HG03139 (cell line): ENCODE results near the gene OPN3.

Experiments
- ATAC-seq: cut with Tn5 transposase; IDR thresholded peaks from one replicate; pipeline ENCODE4 v1.9.1; 2021; ENCODE audit not compliant: unreplicated experiment

OPN3 gene

DNA sequence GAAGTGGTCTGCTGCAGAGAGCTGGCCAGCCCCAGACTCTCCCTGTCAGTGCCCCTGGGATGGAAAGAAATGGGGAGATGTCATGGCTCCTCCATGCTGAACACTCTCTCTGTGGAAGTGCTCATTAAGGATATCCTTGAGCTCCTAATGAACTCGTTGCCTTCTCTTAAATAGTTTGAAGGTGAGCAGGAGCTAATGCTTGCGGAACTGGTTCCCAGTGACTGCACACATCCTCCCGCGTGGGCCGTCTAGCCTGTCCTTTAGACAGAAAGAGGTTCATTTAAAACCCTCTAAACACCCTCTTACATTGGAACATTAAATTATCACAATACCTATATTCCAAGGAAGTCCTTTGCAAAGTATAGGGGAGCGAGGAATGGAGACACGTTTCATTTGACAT, 6.0 kb upstream of the OPN3 start:
- no peak for ATAC-seq

DNA sequence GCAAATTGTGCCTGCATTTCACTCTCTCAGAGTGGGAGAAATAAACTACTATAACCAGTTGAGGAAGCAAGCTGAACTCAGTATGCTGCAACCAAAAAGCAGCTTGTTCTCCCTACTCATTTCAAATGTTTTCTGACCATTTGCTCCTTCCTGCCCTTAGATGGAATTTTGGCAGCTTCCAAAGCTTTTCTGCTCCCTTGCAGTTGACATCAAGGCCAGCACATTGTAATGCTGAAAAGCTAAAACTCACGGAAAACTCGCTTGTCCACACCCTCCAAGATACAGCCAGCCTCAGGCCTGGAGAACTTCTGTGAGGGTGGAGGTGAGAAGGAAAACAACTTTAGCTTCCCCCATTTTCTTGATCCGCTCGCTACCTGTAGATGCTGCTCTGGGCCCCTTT, 5.0 kb upstream of the OPN3 start:
- no peak for ATAC-seq

DNA sequence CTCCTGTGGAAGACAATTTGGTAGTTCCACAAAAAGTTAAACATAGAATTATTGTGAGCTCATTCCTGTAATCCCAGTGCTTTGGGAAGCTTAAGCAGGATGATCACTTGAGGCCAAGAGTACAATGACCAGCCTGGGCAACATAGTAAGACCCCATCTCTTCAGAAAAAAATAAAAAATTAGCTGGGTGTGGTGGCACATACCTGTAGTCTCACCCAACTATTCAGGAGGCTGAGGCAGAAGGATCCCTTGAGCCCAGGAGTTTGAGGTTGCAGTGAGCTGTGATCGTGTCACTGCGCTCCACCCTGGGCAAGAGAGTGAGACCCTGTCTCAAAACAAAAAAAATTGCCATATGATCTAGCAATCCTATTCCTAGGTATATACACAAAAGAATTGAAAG, 4.1 kb upstream of the OPN3 start:
- no peak for ATAC-seq

DNA sequence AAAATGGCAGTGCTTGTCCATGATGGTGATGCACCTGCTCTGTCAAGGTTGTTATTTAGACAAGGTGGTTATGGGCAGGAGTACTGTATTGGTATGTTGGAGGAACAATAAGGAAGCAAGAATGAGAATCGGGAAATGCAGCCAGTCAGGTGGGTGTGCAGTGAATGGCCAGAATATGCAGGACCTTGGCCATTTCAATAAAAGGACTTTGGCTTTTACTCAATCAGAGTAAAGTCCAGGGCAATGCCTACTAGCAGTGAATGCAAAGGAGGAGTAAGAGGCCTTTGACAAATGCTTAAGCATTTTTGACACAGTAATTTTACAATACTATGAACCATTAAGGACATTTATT, 2.4 kb upstream of the OPN3 start:
- no peak for ATAC-seq

DNA sequence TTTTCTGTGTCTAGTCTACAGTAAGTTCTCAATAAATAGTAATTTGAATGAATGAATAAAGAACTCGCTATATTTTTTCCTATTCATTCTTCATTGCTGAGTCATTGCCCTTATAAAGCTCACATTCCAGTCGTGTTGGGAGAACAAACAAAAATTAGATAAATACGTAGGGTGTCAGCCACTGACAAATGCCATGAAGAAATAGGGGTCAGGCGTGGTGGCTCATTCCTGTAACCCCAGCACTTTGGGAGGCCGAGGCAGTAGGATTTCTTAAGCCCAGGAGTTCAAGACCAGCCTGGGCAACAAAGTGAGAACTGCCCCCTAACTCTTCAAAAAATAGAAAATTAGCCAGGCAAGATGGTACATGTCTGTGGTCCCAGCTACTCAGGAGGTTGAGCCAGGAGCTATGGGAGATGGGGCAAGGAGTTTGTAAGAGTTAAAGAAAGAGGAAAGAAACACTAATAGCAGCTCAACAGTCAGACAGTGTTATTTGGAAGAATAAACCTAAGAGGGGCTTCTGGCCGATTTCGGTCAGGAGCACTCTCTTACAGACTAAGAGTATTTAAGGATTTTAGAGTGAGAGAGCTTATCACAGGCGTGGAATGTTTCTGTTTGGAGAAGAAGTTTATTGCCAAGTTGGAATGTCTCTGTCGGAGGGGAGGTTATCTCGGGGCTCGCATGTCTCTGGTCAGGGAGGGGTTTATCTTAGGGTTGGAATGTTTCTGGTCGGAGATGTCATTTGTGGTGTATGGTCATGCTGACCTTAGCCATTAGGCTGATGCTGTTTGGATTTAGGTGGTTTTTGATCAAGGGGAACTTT, 1.8 kb upstream of the OPN3 start:
- ATAC-seq: no peak

DNA sequence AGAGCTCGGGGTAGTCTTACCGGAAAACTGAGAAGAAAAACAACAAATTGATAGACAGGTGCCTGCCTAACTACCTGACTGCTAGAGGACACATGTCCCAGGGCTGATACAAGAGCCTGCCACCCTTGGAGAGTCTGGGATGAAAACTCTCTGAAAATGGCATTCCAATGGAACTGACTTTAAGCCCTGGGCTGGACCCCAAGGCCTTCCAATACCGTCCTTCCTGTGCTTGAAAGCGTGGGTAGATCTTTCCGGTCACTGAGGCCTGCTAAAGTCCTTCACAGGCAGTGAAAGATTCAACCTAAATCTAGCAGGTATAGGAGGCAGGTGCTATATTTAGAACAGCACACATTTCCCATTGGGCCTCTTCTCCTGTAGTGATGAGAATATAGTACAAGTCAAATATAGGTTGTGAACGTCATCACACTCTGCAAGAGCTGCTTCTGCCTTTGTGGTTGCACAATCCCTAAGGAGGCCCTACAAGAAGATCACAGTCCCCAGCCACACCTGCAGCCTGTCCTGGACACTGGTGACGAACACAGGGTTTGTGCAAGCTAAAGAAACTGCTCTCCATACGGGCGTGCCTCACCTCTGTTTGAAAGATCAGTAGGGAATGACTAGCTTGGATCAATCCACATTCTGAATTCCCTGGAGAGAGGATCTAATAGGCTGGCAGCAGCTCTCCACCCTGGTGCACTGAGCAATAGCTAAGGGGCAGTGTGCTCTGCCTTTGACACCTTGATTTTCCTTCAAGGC, 876 bp upstream of the OPN3 start:
- no peak for ATAC-seq

DNA sequence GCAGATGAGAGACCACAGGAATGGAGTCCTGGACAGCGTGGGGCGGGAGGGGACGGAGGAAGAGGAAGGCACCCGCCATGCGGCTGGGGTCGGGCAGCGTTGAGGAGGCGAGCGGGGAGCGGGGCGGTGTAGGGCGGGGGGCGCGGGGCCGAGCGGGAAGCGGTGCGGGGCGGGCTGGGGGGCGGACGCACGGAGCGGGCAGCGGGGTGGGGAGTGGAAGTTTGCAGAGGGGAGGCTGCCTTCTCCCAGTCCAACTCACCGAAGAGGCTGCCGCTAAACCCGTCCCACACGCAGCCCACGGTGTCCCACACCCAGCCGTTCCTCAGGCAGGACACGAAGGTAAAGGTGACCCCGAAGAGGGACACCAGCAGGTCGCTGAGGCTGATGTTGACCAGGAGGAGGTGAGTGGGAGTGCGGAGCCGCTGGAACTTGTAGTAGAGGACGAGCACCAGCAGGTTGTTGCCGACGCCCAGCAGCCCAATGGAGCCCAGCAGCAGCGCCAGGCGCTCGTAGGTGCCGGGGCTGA, 483 bp downstream of the OPN3 start:
- peak; percentile 45 for ATAC-seq

DNA sequence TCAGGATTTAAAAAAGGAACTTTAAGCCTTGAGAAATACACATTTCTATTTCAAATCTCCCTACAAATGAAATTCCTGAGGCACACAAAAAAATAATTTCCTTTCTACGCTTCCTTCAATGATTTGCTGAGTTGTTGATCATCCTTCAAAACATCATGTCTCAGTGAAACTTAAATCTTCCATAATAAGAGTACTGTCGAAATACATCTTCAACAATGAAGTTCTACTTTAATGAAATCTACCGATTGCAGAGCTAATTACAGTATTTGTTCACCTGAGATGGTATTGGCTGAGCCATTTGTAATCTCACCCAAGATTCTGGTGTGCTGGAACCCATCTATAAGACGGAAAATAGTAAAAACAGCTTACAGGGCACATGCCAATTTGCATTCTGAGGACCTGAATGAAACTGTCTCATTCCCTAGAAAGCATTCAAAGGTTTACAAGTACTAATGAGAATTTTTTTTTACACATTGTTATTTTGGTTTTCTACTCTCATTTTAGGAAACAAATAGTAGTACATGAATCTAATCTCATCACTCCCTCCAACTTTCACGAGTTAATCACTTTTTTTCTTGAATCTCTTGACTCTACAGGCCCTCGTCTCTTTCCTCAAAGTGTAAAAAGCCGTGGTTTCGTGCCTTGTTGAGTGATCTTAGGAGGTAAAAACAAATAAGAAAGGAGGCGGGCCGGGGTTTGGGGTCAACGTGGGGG, 1.1 kb downstream of the OPN3 start:
- no peak for ATAC-seq

DNA sequence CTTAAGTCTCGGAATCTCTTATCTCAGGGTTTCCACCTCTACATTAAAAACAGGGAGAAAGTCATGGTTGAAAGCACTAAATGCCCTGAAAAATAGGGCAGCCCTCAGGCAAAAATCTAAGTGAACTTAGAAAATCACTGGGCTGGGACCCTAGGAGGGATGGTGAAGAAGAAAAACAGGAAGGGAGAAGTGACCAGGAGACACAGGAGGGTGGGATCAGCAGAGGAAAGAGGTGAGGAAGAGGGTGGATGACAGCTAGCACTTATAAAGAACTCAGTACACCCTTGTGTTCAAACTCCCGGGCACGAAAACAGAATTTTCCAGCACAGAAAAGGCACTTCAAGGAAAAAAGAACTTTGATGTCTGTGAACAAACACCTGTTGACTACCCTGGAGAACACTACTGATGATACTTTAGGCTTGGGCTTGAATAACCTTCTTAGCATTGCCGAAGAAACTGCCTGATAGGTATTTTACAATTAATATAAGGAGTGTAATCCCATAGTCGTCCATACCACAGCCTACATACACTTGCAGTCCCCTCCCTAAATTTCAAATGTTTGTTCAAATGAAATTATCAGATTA, 2.0 kb downstream of the OPN3 start:
- no peak for ATAC-seq

DNA sequence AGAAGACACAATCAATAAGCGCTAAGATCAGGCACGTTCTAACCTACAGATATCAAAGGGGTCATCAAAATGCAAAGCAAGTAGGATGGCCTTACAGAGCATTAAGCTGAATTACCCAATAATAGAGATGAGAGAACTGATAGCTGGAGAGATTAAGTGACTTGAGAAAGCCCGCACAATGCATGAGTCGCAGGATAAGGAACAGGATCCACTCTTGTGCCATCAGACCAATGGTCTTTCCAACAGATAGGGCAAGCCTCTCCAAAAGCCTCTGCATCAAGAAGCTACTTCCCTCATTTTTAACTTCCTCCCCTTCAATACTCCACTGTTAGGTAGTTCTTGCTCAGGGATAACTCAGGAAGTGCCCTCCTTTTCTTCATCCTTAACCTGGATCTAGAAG, 2.6 kb downstream of the OPN3 start:
- ATAC-seq: no peak

DNA sequence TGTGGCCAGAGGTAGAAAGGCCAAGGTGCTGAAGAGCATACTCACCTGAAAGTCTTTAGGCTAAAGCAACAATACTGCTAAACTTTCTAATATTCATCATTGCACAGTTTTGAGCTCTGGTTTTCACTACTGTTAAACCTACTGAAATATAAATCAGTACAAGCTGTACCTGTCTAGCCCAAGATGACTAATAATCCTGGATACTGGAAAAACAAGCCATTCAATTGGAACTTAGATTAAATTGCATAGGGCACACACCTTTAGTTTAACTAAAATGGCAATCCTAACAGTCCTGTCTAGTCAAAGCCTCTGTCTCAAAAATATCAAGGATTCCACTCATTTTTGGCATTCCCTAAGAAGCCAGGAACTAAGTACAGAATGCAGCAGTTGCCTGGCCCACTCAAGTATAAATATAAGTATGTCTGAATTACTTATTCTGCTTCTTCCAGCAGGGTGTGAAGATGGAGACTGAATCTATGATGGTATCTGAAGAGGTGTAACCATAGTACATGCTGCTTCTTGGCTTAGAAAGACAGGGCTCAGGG, 3.1 kb downstream of the OPN3 start:
- no peak for ATAC-seq

DNA sequence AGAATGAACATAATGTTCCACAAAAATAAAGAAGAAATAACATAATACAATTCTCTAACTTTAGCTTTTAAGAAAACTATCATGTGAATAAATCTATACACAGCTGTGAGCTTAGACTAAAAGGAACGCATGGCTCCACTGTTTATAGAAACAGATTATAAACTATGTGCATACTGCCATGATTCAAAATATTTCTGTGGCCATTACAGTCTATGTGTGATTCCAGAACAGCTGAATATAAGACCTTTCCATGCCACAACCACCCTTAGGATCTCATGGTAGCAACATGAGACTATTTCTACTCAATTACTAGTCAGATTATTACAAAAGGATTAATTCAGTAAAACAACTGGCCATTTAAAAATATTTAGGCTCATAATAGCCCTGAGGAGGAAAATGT, 3.9 kb downstream of the OPN3 start:
- no peak for ATAC-seq

DNA sequence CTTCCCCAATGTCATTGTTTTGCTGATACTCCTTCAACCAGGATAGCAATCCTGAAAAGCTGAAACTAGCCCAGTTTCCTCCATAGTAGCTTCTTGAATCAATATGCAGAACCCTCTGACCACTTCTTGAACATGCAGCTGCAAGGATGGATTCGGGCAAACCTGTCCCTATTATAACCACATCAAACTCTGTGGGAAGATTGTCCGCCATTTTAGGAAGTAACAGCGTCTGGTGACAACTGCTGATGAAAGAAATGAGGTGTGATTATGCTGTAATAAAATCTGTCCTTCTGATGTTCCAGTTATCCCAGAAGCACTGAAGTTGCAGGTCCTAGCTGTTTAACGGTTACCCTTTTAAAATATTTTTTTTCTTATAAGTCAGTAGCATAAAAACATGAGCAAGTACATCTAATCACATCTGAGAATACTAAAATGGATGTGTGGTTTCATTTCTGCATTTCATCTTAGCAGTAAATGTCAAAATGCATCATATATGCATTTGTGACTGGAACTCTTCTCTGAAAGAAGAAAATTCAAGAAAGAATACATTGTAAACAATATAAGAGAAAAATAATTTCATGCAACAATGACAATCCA, 4.5 kb downstream of the OPN3 start:
- ATAC-seq: no peak

DNA sequence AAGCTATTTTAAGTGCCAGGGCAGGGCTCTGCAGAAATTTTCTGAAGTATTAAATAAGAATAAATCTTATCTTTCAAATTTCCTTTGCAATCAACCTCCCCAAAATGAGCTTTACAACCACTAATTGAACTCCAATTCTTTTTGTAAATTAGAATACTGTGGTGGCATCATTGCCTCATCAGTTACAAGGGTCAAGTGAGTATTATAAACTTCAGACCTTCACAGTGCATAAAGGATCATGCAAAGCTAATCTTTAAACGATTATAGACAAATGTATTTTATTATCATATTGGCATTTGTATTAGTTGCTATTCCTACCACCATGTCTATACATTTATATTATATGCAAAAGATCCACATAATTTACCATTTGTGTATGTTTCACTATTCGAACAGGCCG, 7.2 kb downstream of the OPN3 start:
- ATAC-seq: no peak

DNA sequence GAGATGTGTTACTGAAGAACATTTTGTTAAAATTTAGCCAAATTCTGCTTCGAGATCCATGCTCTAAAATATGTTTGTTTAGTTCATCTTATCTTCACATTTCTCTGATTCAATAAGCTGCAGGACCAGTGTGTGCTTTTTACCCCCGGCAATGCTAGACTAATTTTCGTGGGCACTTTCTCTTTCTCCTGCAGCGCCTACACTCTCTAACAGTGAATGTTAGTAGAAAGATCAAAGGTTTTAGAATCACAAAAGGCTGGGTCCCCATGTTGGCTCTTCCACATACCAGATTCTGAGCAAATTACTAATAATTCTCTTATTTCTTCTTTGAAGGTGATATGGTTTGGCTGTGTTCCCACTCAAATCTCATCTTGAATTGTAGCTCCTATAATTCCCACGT, 8.5 kb downstream of the OPN3 start:
- no peak for ATAC-seq

DNA sequence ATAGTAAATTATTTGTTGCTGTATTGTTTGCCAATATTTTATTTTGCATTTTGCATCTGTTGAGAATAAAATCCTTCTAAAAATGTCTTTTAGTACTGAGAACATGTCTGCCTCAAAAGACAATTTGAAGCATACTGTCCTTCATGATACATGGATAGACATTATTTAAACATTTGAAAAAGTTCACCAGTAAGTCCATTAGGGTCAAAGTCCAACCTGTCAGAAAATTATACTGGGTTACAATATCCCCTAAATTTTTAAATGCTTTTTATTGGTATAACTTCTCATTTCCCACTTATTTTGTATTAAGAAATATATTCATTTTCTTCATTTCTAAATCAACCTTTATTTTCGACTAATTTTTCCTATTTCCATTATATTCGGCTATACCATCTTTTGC, 9.3 kb downstream of the OPN3 start:
- ATAC-seq: no peak

DNA sequence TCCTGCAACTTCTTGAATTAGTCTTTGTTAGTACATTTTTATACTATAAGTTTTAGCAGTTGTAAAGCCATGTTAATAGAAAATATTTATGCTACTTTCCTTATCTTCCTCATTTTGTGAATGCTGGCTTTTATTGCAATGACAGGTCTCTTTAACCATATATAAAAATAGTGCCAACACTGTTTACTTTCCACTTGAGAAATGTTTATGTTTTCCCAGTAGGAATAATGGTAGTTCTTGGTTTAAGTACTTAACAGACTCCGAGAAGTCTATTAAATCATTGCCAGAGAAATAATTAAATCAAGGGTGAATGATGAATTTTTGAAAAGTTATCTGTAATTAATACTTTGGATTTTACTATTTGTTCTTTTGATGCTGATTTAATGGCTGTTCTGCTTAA, 9.7 kb downstream of the OPN3 start:
- ATAC-seq: no peak

DNA sequence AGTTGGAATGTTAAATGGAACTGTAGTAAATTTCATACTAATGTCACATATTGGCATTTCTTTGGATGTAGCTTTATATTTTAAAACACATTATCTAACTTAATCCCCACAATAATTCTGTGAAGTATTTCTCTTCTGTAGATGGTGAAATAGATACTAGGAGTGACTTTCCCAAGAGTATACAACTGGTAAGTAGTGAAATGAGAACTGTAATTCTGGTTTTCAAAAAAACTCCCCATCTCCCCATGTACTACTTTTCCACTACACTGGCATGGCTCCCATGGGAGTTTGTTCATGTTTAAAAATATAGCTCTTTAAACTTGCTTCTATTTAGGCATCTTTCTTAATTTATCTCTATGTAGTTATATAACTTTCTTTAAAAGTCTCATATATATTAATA, 10.2 kb downstream of the OPN3 start:
- no peak for ATAC-seq

DNA sequence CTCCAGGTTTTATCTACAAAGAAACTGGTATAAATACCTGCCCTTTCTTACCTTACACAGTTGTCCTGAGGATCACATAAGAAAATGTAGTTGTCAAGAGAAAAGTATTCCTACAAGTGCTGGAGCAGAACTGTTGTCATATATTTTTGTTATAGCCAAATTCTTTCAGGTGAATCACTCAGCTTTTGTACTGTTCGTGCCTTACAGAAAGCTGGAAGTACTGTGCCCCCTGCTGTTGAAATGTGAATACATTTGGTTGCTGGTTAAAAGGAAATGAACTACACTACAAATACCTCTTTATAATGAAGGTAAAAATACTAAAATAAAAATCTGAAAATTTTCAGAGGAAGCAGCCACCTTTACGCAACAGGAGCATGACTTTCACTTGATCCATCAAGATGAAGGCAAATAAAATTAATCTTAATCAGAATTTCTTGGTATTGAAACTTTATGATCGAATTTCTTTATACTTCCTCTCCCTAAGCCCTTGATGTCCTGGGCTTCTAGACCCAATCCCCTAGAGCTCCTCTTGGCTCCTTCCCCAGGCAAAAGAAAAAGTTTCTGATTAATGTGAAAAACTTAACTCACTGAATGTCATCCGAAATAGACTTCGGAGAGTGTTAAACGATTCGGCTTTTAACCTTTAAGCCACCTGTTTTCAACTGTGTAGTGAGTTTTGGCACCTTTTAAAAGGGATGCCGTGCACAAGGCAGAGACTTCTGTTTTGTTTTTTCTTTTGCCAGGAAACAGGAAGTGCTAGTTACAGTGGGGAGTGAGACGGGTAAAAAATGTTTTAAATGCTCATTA, 12.5 kb downstream of the OPN3 start:
- ATAC-seq: peak; percentile 68

DNA sequence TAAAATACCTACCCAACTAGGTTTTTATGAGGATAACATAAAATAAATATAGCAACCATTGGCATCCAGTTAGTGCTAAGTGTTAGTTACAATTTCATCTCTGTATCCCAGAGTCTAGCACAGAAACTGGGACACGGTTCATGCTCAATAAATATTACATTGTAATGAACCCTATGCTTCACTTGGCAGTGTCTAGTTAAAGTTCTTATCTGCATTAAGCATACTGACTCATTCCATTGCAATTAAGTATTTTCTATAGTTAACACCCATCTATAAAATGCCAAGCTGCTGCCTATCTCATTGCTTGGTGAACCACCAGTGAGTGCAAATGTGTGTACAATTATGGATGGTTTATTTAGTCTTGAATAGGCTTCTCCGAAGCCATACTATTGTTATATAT, 15.2 kb downstream of the OPN3 start:
- no peak for ATAC-seq
